Measurements from ENCODE around the gene PRELID3B.

GRCh38 chr20:59031564-59032022 is 11.0 kb downstream of the PRELID3B start:
- TF ChIP-seq CTCF (conservative IDR thresholded peaks at IDR 0.05; ENCODE audit: low read depth, low read length) = no peak
- TF ChIP-seq EZH2 (IDR thresholded peaks at IDR 0.05; ENCODE audit: low read length, unreplicated experiment) = no peak
